D341Med (cell line): ENCODE data around the gene IGSF22.

Source experiments
- DNase-seq: peaks from one replicate; pipeline ENCODE4 v3.0.0; 2012; ENCODE audit warnings: low spot score

Gene IGSF22

DNA sequence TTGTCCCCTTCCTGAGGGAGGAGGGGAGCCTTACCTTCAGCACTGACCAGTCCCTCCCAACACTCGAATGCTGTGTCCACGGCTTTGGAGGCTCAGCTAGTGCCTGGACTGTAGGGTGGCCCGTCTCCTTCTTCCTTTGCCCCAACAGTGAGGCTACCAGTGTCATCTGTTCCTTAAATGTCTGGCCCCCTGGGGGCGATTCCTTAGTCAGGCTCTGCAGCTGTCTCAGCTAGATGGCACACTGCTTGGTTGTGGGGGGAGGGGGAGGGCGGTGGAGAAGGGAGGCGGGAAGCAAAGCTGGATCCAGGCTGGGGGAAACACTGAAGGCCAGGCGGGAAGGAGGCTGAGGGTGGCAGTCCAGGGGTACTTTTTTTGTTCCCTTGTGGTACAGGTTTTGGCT is at the start of gene IGSF22:
IGSF22 (minus strand) TSS at position 149 of the 400 bp plus-strand sequence. CDS start 1,952 bp downstream, outside the sequence.
- no peak for DNase-seq

DNA sequence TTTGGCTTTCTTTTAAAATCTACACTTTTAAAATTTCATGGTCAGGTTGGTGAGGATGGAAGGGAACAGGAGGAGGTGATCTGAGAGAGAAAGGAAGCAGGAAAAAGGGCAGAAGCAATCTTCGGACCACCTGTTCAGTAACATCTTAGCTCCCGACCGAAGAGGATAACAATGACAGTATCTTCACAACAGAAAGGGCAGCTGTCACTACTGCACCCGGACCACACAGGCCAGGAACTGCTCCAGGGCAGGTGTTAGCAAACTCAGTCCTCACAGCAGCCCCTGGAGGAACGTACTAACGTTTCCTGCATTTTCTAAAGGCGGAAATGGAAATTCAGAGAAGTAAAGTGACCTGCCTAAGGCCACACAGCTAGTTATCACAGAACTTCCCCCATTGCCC is 48.8 kb upstream of the IGSF22 start:
- no peak for DNase-seq

DNA sequence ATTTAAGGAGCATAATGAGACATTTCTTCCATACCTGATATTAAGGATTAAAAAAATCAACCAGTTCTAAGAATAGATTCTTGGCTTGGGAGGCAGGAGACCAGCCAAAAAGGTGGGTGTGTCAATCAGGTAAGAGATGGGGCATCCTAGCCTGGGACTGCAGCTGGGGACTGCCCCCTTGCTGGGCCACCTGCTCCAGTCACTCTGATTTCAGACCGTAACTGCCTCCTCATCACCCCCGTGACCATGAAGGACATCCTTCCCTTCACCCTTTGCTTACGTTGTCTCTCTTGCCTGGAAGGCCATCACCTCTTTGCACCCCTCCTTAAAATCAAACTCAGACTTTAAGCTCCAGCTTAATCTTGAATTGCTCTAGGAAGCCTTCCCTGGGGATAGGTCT is 47.7 kb upstream of the IGSF22 start:
- no peak for DNase-seq

- DNase-seq = no peak
Measured at GRCh38 chr11:18773104-18773503, 47.1 kb upstream of the IGSF22 start.

DNA sequence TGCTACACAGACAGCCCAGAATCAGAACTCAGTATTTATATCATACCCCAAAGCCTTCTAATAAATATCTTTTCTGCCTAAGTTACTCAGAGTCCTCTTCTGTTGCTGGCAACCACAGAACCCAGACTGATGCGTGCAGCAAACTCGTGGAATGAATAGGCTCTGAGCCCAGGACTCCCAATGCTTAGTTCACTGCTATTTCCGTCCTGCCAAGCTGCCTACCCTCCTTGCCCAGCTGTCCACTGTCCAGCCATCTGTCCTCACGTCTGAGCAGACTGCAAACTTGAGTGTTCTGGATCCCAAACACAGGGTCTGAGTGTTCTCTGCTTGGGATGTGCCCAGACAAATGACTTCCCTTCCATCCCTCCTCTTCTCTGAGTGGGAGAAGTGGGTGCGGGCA is 46.2 kb upstream of the IGSF22 start:
- no peak for DNase-seq

GRCh38 chr11:18771266-18772035 is 45.5 kb upstream of the IGSF22 start:
- DNase-seq = no peak

DNA sequence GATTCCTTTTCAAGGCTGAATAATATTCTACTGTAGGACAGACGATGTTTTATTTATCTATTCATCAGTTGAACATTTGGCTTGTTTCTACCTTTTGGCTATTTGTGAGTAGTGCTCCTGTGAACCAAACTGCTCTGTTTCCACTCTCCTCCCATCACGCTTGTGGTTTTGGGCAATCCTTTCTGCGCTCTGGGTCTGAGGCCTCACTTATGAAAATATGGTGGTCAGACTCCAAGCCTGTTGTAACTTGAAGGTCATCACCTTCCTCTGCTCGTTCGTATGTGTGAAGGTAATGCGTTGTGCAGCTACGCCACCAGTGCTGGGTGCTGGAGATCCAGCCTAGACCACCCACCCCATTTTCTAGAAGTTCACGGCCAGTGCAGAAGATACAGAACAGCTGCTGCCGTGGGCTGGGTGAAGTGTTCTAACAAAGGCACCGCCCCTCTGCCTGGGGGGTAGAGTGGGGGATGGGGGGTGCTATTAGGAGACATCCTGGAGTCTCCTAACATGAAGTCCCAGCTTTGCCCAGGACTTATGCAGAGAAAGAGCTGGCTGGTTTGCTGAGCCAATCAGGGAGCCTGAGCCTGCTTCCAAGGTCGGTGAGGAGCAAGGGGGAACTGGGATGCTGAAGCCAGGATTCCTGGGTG is 44.6 kb upstream of the IGSF22 start:
- no peak for DNase-seq

DNA sequence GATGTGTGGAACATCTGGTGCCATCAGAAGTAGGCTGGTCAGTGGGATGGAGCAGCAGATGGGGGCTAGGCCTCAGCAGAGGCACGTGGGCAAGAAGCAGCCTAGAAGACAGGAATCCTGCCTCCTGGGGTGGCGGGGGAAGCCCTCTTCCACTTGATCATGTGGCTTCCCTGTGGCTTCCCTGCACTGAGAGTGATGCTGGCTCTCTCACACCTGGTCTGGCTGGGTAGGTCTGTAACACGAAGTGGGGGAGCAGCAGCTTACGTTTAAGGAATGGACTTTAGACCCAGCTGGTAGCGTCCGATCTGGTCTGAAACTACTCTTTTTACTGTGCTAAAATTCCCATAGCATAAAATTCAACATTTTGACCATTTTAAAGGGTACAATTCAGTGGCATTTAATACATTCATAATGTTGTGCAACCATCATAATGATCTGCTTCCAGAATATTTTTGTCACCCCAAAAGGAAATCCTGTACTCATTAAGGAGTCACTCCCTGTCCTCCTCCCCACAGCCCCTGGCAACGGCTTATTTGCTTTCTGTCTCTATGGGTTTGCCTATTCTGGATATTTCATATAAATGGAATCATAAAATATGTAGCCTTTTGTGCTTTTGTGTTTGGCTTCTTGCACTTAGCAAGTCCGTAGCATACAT is 43.9 kb upstream of the IGSF22 start:
- DNase-seq = no peak

DNA sequence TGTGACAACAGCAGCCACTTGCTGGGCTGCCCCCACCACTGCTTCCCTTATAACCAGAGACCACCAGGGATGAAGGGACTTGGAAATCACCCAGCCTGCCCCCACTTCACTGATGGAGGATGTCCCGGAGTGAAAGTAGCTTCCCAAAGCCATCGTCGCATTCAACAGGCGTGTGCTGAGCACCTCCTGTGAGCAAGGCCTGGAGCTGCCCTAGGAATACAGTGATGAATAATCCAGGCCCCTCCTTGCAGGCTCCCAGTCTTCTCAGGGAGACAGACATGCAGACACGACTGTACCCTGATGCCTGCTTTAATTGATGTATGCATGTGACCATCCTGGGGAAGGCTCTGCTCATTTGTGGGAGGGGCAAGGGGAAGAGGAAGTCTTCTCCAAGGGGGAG is 43.0 kb upstream of the IGSF22 start:
- no peak for DNase-seq

DNA sequence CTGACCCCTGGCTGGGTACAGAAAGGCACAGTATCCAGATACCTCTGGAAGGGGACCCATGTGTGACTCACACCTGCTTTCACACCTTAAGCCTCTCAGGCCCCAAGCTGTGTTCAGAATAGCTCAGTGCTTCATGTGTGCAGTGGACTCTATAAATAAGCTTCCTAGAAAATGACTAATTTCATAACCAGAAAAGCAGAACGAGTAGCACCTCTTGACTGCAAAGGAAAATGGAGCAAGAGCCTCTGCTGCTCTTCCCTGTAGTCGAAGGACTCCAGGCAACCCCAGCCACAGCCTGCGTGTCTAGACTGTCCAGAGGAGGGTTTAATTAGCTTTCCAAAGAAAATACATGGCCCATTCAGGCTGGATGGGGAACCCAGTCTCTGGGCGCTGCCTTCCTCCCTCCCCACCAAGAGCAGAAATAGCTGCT is 42.5 kb upstream of the IGSF22 start:
- DNase-seq = no peak

GRCh38 chr11:18766015-18766414 is 40.0 kb upstream of the IGSF22 start:
- no peak for DNase-seq

GRCh38 chr11:18765554-18765953 is 39.6 kb upstream of the IGSF22 start:
- DNase-seq = no peak

GRCh38 chr11:18761741-18762140 is 35.8 kb upstream of the IGSF22 start:
- no peak for DNase-seq

DNA sequence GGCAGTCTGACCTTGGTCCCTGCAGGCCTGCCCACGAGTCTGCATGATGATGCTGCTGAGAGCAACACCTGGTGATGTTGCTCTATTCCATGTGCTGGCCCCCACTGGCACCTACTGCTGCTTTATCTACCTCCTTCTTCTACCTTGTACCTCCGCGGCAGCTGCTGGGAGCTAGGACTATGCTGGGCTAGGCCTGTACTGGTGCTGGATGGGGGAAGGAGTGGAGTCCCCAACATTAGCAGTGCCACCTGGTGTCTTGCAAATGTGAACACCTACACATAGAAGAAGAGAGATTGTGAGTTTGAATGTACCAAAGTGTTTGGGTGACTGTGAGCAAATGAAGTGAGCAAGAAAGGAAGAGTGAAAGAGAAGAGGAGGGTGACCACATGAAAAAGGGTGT is 35.2 kb upstream of the IGSF22 start:
- DNase-seq = no peak

DNA sequence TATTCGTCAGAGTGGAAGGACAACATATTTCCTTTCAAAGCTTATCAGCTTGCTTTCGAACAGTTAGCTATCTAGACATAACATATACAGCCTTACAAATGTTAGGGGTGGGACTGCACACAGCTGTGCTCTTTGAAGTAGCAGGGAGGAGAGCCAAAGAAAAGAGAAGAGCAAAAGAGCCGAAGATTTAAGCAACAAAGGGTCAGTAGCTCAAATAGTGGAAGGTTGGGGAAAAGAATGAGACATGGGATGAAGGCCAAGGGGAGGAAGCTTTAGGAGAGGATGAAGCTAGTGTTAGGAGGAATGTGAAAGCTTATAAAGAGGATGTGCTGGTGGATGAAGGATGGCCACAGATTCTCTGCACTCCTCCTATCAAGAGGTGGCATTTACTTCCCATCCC is 31.8 kb upstream of the IGSF22 start:
- no peak for DNase-seq

DNA sequence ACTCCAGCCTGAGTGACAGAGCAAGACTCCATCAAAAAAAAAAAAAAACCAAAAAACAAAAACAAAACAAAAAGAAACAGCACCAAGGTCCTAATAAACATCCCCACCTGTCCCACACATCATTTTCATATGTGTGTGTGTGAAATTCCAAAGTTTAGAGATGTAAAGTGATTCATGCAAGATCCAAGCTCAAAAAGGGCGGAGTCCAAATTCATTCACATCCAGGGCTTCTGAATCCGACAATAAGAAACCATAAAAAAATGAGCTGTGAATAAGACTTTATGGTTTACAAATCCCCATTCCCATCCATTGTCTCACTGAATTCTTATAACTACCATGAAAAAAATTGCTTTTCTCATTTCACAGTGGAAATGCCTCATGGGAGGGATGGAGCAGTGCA is 30.9 kb upstream of the IGSF22 start:
- no peak for DNase-seq

GRCh38 chr11:18754308-18754707 is 28.3 kb upstream of the IGSF22 start:
- no peak for DNase-seq

DNA sequence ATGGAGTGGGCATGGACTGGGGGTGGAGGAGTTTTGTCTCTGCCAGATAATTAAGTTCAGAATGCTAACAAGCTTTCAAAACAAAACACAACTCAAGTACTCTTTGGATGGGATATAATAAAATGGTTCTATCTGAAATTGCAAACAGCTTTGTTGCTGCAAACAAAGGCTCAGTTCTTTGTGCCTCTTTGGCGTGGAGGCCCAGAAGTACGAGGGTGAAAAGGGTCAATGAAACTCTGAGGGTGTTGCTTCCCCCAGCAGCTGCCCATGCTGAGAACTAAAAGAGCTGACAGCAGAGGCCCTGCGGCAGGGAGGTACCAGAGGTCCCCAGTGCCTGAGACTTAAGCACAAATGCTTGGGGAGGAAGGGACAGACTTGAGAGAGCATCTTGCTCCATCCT is 26.5 kb upstream of the IGSF22 start:
- no peak for DNase-seq

- no peak for DNase-seq
Measured at GRCh38 chr11:18750944-18751343, 25.0 kb upstream of the IGSF22 start.

DNA sequence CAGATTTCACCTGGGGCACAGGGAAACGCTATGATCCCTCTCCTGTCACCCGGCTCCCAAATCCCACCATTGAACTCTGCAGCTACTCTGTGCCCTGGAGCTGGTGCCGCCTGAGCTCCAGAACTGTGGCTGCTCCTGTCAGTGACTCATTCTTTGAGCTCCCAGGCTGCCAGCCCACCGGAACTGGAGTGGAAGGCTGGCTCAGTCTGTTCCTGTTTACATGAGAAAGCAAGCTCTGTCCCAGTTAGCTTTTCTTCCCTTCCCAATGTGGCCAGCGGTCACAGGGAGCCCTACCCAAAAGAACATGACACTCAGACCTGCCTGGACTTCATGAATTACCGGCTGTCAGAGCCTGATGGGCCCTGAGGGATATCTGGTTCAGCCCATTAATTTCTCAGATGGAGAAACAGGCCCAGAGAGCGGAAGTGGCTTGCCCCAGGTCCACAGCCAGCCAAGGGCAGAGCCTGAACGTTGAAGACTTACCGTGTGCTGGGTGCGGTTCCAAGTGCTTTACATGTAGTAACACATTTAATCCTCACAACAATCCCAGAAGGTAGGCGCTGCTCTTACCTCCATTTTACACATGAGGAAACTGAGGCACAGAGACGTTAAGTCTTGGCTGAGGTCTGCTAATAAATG is 23.8 kb upstream of the IGSF22 start:
- DNase-seq = no peak

- DNase-seq = no peak
Measured at GRCh38 chr11:18748766-18749365, 22.9 kb upstream of the IGSF22 start.

DNA sequence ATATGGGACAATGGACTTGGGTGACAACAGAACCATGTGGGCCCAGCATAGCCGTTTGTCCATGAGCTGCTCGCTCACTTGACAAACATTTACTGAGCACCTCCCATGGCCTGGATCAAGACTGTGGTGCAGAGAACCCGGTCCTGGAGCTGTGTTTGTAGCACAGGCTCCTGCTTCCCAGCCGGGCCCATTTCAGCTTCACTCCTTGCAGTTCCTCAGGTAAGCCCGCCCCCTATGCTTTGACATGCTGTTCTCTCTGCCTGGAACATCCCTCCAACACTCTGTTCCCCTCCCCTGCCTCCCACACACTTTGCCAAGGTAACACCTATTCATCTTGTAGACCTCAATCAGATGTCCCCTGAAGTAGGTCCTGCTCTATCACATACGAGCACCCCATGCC is 19.3 kb upstream of the IGSF22 start:
- no peak for DNase-seq
